HEK293T (cell line): ENCODE measurements around the gene PRR30.

ENCODE experiments used
- CTBP1 ChIP-seq: fragments of 450-650 bp; IDR thresholded peaks from 2 replicates; pipeline ENCODE4 v1.6.1; 2016; ENCODE audit warnings: borderline replicate concordance
- ELF4 ChIP-seq: fragments of 450-650 bp; IDR thresholded peaks from 2 replicates; pipeline ENCODE4 v1.6.1; 2017; ENCODE audit warnings: antibody characterized with exemption
- FOXA1 ChIP-seq: fragments of 450-650 bp; IDR thresholded peaks from 2 replicates; pipeline ENCODE4 v1.6.1; 2016; ENCODE audit warnings: mild to moderate bottlenecking
- FOXM1 ChIP-seq: fragments of 450-650 bp; IDR thresholded peaks from 2 replicates; pipeline ENCODE4 v1.6.1; 2017; ENCODE audit warnings: mild to moderate bottlenecking, borderline replicate concordance
- HDGF ChIP-seq: fragments of 450-650 bp; IDR thresholded peaks from 2 replicates; pipeline ENCODE4 v1.6.1; 2017; ENCODE audit warnings: antibody characterized with exemption, borderline replicate concordance
- PKNOX1 ChIP-seq: fragments of 450-650 bp; IDR thresholded peaks from 2 replicates; pipeline ENCODE4 v1.6.1; 2016
- SP1 ChIP-seq: fragments of 450-650 bp; IDR thresholded peaks from 2 replicates; pipeline ENCODE4 v1.6.1; 2017
- SUZ12 ChIP-seq: fragments of 450-650 bp; IDR thresholded peaks from 2 replicates; pipeline ENCODE4 v1.6.1; 2016; ENCODE audit warnings: mild to moderate bottlenecking
- TARDBP ChIP-seq: fragments of 450-650 bp; IDR thresholded peaks from 2 replicates; pipeline ENCODE4 v1.6.1; 2016

DNA sequence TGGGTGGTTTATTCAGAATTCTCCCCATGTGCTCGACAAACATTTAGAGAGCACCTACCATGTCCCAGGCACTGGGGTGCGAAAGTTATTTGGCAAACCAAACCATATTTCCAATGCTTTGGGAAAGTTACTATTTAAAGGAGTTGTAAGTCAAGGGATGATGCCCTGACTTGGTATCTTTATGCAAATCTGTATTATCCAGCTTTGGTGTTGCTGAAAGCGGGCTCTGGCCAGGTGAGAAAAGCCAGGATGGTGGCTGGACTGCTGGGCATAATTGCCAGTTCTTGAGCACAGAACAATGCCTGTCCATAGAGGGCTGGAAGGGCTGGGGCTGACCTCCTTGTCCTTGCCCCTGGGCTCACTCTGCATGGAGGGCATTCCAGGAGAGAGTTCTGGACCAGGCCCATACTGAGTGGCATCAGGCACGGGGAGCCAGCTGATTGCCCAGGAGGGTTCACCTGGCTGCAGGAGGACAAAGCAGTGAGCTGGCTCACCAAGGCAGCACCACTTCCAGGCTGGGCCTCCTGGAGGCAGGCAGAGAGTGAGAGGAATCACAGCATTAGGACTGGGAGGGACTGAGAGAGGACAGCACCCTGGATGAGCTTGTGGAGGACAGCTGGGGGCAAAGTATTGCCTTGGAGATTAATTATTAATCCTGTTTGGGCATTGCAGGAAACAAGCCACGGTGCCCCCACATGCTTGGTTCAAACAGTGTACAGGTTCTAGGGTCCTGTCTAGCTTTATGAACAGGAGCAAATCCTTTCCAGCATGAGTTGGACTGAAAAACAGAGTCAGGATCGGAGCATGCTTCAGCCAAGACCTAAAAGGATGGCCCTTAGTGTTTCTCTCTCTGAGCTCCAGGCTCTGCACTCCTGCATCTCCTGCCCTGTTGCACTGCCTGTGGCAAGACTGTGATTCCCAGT, 45.5 kb downstream of the PRR30 start:
- TF ChIP-seq CTBP1 (no peak), FOXA1 (no peak), PKNOX1 (no peak), ELF4 (no peak), SP1 (no peak), SUZ12 (no peak), TARDBP (no peak), FOXM1 (no peak), HDGF (no peak)
